Measurements from ENCODE around the gene TMOD3. TPM values are rescaled to one million over a fixed set of nuclear protein-coding genes. Genes with fewer than 3 reads are reported as not detected.
A peak's percentile ranks its signal among the peaks of the same experiment; 100 is the strongest.

Gene TMOD3
- total RNA-seq (100 to 1,000 TPM in 1 of 2 donors, 10 to 100 TPM in 1; 65.8 to 108 TPM), polyA plus RNA-seq (10 to 100 TPM; 12.4 to 16.4 TPM)
- long read RNA-seq, donor 1, full-length matches to known transcripts, result 16 of 88 reads
- long read RNA-seq, donor 1, partial matches to known transcripts, result 61 of 88 reads
- long read RNA-seq, donor 1, other reads (novel, unspliced or antisense), result 11 of 88 reads
- long read RNA-seq, donor 2, full-length matches to known transcripts, result 3 of 3 reads
- long read RNA-seq, donor 2, partial matches to known transcripts, result 0 of 3 reads
- long read RNA-seq, donor 2, other reads (novel, unspliced or antisense), result 0 of 3 reads
- long read RNA-seq, donor 3, full-length matches to known transcripts, result 6 of 6 reads
- long read RNA-seq, donor 3, partial matches to known transcripts, result 0 of 6 reads
- long read RNA-seq, donor 3, other reads (novel, unspliced or antisense), result 0 of 6 reads
- long read RNA-seq, donor 4, full-length matches to known transcripts, result 2 of 14 reads
- long read RNA-seq, donor 4, partial matches to known transcripts, result 12 of 14 reads
- long read RNA-seq, donor 4, other reads (novel, unspliced or antisense), result 0 of 14 reads
- long read RNA-seq, donor 5, full-length matches to known transcripts, result 12 of 56 reads
- long read RNA-seq, donor 5, partial matches to known transcripts, result 39 of 56 reads
- long read RNA-seq, donor 5, other reads (novel, unspliced or antisense), result 5 of 56 reads

GRCh38 chr15:51829376-51830275 is at the start of gene TMOD3:
TMOD3 (plus strand) TSS chr15:51829653; CDS start chr15:51862885, 33,232 bp downstream.
- Histone ChIP-seq H3K36me3 (ENCODE audit: control insufficient read depth in 4 of 4, insufficient read depth in 4 of 4, low read length in 4 of 4) (no peaks in the 10 kb centered on the region), H3K27me3 (ENCODE audit: control insufficient read depth in 3 of 3, insufficient read depth in 3 of 3, low read length in 2 of 3) (no peaks in the 10 kb centered on the region), H3K9me3 (ENCODE audit: control insufficient read depth in 4 of 4, insufficient read depth in 3 of 4, low read length in 3 of 4) (no peaks in the 10 kb centered on the region), H3K9ac (ENCODE audit: insufficient read depth in 1 of 2, low read length in 2 of 2) (peak within 1 kb of the TSS; percentile 46 to 94), H3K4me1 (ENCODE audit: control insufficient read depth in 5 of 5, insufficient read depth in 5 of 5, low read length in 5 of 5) (peaks cover 0 to 27% (median 7%) of the 10 kb centered on the region in 5 donors), H3K4me3 (peak within 1 kb of the TSS; percentile 94), H3K27ac (ENCODE audit: low read depth in 1 of 2, low read length in 1 of 2) (peak within 1 kb of the TSS; percentile 92 to 98)
- 2 to 3% methylated on average over 54 to 89 of the region's 89 CpGs for WGBS, 2 donors
- DNase-seq (peak; percentile 96), ATAC-seq (ENCODE audit: insufficient read depth, low FRiP score) (peak; percentile 94)
- TF ChIP-seq, protein P1, sequence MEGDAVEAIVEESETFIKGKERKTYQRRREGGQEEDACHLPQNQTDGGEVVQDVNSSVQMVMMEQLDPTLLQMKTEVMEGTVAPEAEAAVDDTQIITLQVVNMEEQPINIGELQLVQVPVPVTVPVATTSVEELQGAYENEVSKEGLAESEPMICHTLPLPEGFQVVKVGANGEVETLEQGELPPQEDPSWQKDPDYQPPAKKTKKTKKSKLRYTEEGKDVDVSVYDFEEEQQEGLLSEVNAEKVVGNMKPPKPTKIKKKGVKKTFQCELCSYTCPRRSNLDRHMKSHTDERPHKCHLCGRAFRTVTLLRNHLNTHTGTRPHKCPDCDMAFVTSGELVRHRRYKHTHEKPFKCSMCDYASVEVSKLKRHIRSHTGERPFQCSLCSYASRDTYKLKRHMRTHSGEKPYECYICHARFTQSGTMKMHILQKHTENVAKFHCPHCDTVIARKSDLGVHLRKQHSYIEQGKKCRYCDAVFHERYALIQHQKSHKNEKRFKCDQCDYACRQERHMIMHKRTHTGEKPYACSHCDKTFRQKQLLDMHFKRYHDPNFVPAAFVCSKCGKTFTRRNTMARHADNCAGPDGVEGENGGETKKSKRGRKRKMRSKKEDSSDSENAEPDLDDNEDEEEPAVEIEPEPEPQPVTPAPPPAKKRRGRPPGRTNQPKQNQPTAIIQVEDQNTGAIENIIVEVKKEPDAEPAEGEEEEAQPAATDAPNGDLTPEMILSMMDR (IDR thresholded peaks at IDR 0.05; ENCODE audit: control extremely low read depth, extremely low read depth), result no peak

- no peaks in the 10 kb centered on the region for H3K9me3 ChIP-seq (ENCODE audit: control insufficient read depth in 4 of 4, insufficient read depth in 3 of 4, low read length in 3 of 4)
- WGBS, 2 donors, result 94% methylated on average over 1 of the region's 1 CpG
- no peak for ATAC-seq (ENCODE audit: insufficient read depth, low FRiP score)
Observed at GRCh38 chr15:51780636-51781035, 48.8 kb upstream of the TMOD3 start.

GRCh38 chr15:51781506-51781905 is 47.9 kb upstream of the TMOD3 start:
- H3K27me3 ChIP-seq (ENCODE audit: control insufficient read depth in 3 of 3, insufficient read depth in 3 of 3, low read length in 2 of 3), result no peaks in the 10 kb centered on the region
- no peaks in the 10 kb centered on the region for H3K4me1 ChIP-seq (ENCODE audit: control insufficient read depth in 5 of 5, insufficient read depth in 5 of 5, low read length in 5 of 5)
- no peak for DNase-seq
- WGBS, 2 donors, result 46 to 75% methylated on average over 2 of the region's 2 CpGs
- TF ChIP-seq, protein P1 (IDR thresholded peaks at IDR 0.05; ENCODE audit: control extremely low read depth, extremely low read depth), result no peak
- H3K9ac ChIP-seq (ENCODE audit: insufficient read depth in 1 of 2, low read length in 2 of 2), result no peak overlapping the region
- no peak for ATAC-seq (ENCODE audit: insufficient read depth, low FRiP score)
- H3K36me3 ChIP-seq (ENCODE audit: control insufficient read depth in 4 of 4, insufficient read depth in 4 of 4, low read length in 4 of 4), result peaks cover 2 to 6% (median 4%) of the 10 kb centered on the region in 4 donors
- no peaks in the 10 kb centered on the region for H3K9me3 ChIP-seq (ENCODE audit: control insufficient read depth in 4 of 4, insufficient read depth in 3 of 4, low read length in 3 of 4)
- no peak overlapping the region for H3K4me3 ChIP-seq
- H3K27ac ChIP-seq (ENCODE audit: low read depth in 1 of 2, low read length in 1 of 2), result no peak overlapping the region

More at GRCh38 chr15:51780636-51781035, 48.8 kb upstream of the TMOD3 start:
- H3K4me1 ChIP-seq (ENCODE audit: control insufficient read depth in 5 of 5, insufficient read depth in 5 of 5, low read length in 5 of 5), result no peaks in the 10 kb centered on the region
- H3K9ac ChIP-seq (ENCODE audit: insufficient read depth in 1 of 2, low read length in 2 of 2), result no peak overlapping the region
- DNase-seq, result no peak
- no peak overlapping the region for H3K27ac ChIP-seq (ENCODE audit: low read depth in 1 of 2, low read length in 1 of 2)
- TF ChIP-seq, protein P1 (IDR thresholded peaks at IDR 0.05; ENCODE audit: control extremely low read depth, extremely low read depth), result no peak
- no peaks in the 10 kb centered on the region for H3K27me3 ChIP-seq (ENCODE audit: control insufficient read depth in 3 of 3, insufficient read depth in 3 of 3, low read length in 2 of 3)
- no peak overlapping the region for H3K4me3 ChIP-seq
- H3K36me3 ChIP-seq (ENCODE audit: control insufficient read depth in 4 of 4, insufficient read depth in 4 of 4, low read length in 4 of 4), result peaks cover 2 to 5% (median 2%) of the 10 kb centered on the region in 4 donors

Data from lung (tissue), 16 donors.